GOT3 (cell line): ENCODE data around the gene PIP5K1B.

Experiments used
- DNase-seq: peaks from one replicate; lab custom pipeline; 2025; ENCODE audit warnings: mixed read lengths; lab: John Stamatoyannopoulos, UW

PIP5K1B gene

GRCh38 chr9:68707801-68708488 lies 2.9 kb downstream of the PIP5K1B start:
- DNase-seq = no peak

DNA sequence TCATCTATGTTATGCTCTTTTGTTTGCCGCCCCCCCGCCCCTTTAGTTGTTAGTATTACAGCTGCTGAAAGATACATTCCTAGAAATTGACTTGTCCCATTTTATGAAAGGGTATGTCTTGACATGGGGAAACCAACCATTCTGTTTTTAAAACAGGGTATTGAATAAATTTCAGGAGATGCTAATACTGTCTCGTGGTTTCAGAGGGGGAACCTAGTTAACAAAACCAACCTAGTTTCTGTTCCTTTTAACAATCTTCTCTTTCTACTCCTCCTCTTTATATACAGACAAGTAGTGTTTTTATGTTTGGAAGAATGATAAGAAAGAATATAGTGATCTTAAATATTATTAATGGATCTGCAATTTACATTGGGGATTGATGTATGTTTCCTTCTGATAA lies 3.5 kb downstream of the PIP5K1B start:
- no peak for DNase-seq

GRCh38 chr9:68709291-68710110 lies 4.5 kb downstream of the PIP5K1B start:
- no peak for DNase-seq

GRCh38 chr9:68710111-68710471 lies 5.1 kb downstream of the PIP5K1B start:
- DNase-seq = no peak

DNA sequence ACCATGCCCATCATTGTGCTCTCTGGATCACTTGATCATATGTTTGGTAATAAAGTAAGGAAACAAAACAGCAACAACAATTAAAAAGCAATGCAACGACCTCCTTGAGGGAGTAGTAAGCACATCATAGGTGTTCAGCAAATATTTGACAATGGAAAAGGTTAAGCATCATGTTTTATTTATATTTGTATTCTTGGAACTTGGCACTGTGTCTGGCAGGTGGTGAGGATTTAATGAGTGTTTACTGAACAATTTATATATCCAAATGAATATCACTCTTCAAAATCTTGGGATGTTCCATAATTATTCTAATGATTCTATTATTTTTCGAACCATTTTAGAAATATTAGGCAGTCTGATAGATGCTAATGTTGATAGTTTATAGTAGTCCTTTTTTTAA lies 6.2 kb downstream of the PIP5K1B start:
- DNase-seq = no peak

DNA sequence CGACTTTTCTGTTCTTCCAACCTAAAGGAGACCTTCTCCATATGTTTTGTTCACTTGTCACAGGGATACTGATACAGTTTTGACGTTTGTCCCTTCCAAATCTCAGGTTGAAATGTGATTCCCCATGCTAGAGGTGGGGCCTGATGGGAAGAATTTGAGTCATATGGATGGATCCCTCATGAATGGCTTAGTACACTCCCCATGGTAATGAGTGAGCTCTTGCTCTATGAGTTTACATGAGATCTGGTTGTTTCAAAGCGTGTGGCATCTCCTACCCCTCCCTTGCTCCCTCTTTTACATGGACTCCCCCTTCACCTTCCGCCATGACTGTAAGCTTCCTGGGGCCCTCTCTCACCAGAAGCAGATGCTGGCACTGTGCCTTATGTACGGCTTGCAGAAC lies 6.9 kb downstream of the PIP5K1B start:
- DNase-seq = no peak

DNA sequence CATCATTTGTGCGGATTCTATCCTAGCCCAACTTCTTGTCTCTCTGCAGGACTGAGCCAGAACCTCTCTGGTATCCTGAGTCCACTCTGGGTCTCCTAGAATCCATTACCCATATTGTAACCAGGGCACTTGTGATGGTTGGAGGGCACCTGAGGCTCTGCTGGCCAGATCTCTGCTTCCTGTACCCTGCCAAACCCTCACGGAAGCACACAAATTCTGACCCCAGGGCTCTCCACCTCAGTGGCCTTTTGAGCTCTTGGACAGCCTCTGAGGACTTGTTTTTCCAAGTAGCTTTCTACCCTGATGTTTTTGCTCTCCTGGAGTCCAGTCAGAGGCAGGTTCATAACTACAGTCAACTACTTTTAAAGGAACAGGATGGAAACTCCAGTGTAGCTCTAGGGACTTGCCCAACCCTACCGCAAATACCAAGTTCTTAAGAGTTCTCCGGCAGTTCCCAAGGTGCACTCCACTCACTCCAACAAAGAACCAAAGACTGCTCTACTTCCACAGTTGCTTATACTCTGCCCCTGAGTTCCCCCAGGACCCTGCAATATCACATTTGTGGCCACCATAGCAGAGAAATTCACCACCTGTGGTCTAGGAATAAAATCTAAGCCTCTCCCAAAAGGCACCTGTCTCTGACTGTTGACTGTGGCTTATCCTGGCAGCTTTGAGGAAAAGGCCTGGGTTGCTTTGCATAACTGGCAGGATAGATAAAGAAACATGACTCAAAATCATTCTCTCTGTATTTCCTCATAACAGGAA lies 9.6 kb downstream of the PIP5K1B start:
- DNase-seq = no peak

DNA sequence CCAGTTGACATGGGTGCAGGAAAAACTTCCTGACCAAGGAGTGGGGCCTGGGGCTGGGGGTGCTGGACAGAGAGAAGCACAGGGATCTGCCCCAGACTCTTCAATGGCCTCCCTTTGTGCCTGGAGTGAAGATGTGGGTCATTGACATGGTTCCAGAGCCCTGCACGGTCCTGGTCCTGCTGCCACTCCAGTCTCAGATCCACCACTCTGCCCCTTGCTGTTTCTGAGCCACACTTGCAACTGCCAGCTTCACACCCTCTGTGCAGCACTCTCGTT lies 10.1 kb downstream of the PIP5K1B start:
- no peak for DNase-seq

DNA sequence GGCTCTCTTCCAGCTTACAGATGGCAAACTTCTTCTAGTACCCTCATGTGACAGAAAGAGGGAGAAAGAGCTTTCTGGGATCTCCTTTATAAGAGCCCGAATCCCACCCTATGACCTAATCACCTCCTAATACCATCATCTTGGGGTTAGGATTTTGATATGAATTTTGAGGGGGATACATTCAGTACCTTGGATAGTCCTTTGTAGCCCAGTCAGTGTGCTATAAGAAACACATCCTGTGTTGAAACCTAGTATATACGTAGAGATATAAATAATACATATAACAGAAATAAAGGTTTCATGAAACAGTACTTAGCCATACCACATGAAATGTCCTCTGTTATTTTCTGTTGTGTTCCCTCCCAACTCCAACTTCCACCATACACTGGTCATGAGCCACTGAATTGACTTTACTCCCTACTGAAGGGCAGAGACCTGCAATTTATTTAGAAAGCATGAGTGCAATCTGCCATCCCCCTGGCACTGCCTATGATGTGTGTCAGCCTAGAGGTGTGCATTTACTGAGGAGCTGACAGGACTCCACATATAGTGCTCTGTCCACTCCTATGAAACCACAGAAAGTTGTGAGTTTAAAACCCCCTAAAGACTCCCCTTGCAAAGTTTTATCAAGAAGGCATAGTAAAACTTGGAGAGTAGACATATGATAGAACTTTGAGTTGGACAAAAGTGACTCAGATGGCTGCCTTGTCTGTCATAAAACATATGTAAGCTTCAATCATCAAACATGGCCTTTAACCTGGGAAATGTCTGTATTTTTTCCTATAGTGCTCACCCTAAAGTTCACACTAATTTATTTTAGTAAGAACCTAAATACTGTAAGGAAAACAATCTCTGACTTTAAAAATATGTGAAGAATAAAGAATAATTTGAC lies 12.8 kb downstream of the PIP5K1B start:
- DNase-seq = no peak

DNA sequence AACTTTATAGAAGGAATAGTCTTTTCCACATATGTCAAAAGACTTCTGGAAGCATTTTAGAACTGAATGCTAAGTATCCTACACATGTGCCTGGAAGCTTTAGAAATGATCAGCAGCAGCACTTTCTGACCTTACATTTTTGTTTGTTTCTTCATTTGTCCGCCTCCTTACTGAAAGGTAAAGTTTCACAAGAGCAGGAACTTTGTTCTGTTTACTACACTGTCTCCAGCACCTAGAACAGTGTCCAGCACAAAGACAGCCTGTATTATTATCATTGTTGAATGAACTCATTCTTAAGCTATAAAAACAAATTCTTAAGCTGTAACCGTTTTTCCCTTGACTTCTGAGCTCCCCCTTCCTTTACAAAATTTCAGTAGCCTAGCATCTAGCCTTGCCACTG lies 14.8 kb downstream of the PIP5K1B start:
- no peak for DNase-seq

DNA sequence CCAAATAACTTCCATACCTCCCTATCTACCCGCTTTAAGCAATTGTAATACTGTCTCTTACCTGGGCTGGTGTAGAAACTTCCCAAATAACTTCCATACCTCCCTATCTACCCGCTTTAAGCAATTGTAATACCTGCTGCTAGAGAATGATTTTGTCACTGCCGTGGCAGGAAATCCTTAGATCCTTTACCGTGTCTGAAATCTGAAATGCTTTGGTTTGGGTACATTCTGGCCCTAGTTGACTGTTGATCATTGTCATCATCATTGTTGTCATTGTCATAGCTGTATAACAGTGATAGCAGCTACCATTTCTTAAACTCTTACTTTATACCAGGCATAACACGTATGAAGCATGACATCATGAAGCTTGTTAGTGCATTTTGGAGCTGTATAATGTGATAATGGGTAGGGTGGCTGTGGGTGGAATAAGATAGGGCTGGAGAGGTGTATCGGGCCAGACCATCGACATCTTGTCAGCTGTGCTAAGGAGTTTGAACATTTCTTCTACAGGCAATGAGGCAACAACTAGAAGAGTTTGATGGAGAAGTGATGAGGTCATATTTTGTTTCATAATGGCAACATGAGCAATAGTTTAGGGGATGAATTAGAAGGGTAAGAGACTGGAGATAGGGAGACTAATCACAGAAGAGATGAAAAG lies 15.7 kb downstream of the PIP5K1B start:
- DNase-seq = no peak

DNA sequence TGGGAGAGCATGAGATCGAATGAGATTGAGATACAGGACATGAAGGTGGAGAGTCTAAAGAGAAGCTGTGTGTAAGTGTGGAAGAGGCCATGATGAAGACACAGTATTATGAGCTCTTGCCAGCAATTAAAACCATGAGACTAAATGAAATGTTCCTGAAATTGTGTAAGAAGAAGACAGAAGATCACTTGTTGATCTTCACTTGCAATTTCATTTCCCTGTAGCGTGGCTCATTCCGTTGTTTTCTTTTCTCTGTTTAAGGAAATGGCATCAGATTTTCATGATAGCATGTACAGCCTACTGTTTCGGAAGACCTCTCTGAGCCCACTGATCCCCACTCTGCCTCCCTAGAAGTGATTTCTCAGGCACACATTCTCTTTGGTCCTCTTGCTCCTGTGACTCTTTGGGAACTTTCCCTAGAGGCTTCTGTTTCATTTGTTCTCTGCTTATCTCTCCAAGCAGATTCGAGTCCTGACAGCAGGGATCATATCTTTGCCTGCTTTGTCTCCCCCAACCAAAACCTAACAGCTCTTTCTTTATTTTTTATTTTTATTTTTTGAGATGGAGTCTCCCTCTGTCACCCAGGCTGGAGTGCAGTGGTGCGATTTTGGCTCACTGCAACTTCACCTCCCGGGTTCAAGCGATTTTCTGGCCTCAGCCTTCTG lies 16.8 kb downstream of the PIP5K1B start:
- no peak for DNase-seq

DNA sequence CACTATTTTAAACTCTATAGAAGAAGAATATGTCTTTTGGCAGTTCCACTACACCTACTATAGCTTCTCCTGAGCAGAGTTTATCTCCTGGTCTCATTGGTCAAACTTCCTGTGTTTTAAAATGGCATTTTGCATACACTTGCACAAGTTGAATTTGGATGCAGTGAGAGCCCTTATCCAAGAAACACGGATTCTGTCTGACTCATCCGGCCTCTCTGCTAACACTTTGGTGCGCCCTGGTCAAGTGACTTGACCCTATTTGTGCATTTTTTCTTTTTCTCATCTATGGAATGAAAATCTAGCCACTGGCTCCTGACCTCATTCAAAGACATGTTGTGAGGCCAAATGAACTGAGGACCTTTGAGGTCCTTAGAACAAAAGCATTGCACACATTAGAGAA lies 20.0 kb downstream of the PIP5K1B start:
- DNase-seq = no peak

DNA sequence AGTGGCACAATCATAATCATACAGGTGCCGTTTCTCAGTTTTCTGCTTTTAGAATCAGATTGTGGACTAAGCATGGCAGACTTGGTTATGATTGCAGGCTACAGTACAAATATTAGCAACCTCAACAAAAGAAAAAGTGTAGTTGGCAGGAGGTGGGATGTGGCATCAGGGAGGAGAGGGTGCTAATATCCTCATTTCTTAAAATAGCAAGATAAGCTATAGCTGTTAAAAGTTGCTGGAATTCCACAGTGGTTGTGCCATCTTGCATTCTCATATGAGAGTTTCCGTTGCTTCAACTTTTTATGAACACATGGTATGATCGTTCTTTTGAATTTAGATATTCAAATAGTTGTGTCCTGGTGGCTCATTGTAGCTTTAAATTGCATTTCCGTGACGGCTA lies 21.4 kb downstream of the PIP5K1B start:
- no peak for DNase-seq

DNA sequence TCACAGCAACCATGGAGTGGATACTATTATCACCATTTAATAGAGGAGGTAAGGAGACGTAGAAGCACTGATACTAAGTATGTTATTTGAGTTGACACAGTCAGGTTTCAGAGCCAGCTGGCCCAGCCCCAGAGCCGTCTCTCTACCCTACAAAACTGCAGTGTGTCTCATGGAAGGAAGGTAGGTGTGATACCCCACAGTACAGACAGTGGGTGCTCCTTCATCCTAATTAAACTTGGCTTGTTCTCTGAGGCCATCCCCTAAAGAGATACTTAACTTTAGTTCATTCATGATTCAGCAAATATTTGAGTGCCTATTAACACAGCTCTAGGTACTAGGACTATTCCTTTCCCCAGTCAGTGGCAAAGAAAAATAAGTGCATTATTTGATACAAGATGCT lies 22.6 kb downstream of the PIP5K1B start:
- DNase-seq = no peak

- no peak for DNase-seq
Measured at GRCh38 chr9:68728731-68729130, 23.7 kb downstream of the PIP5K1B start.

- DNase-seq = no peak
Measured at GRCh38 chr9:68730570-68731235, 25.7 kb downstream of the PIP5K1B start.

DNA sequence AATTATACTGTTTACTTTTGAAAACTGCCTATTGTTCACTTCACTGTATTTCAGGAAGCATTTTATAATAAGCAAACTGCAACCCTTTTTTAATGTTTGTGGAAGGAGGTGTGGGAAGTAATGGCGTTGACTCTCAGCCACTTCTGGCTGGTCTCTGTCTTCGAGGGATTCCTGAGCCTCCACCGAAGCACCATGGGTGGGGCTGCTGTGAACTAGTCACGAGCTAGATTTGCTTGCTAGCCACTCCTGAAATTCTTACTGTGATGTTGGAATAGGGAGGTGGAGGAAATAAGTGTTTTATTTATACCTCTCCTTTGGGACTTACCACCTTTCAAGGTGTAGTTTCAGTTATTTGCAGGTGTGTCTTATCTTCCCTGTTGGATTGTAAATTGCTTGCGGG lies 26.8 kb downstream of the PIP5K1B start:
- no peak for DNase-seq

- no peak for DNase-seq
Measured at GRCh38 chr9:68732405-68733020, 27.5 kb downstream of the PIP5K1B start.

- no peak for DNase-seq
Measured at GRCh38 chr9:68733021-68733405, 28.0 kb downstream of the PIP5K1B start.
